Measurements from ENCODE around the gene HBG2. TPM values are rescaled to one million over a fixed set of nuclear protein-coding genes. Genes with fewer than 3 reads are reported as not detected.
A peak's percentile ranks its signal among the peaks of the same experiment; 100 is the strongest.

Gene HBG2
- total and polyA plus RNA-seq, 2 of the 4 experiments (the other 2 are of a cell fraction) = 0.54 TPM; not detected in 1

- TF ChIP-seq SMC3 (IDR thresholded peaks at IDR 0.05; ENCODE audit: low read depth, low read length) = no peak
- no peak for TF ChIP-seq CEBPB (IDR thresholded peaks at IDR 0.05; ENCODE audit: low read depth, low read length)
Measured at GRCh38 chr11:5224538-5225479, 29.8 kb downstream of the HBG2 start (continued).

DNA sequence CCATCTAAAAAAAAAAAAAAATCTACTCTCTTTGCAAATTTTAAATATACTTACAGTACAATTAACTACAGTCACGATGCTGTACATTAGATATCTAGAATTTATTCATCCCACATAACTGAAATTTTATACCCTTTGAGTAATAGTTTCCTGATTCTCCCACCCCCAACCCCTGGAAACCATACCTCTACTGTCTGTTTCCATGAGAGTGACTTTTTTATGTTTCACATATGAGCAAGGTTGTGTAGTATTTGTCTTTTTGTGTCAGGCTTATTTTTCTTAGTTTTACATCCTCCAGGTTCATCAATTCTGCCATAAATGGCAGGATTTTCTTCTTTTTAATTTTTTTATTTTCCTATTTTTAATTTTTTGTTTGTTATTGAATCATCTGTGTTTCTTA is 30.9 kb downstream of the HBG2 start:
- peak; percentile 32 for DNase-seq
- Histone ChIP-seq H3K79me1 (ENCODE audit: low read depth in 1 of 2, low read length in 2 of 2) (no peaks in the 10 kb centered on the region), H3K4me2 (ENCODE audit: low read depth, low read length) (peak overlapping the region; percentile 15; the same call in 1 of the 2 replicates), H4K20me1 (ENCODE audit: insufficient read depth, low read length) (no peaks in the 10 kb centered on the region), H2BK15ac (ENCODE audit: low read depth, low read length) (no peak overlapping the region), H3K4ac (ENCODE audit: low read depth, low read length) (no peak overlapping the region), H3K23ac (ENCODE audit: low read depth, low read length) (no peak overlapping the region), H2AK5ac (ENCODE audit: low read depth, low read length) (no peak overlapping the region), H3K56ac (ENCODE audit: extremely low read depth, insufficient read depth, low read length) (no peak overlapping the region), H2AFZ (replicated peaks; ENCODE audit: low read length, poor library complexity) (no peak overlapping the region), H3K27ac (ENCODE audit: insufficient read depth, low read length) (no peak overlapping the region), H2BK120ac (ENCODE audit: low read depth, low read length) (no peak overlapping the region), H3K4me3 (ENCODE audit: insufficient read depth, low read depth, low read length) (no peak overlapping the region), H4K8ac (ENCODE audit: low read depth in 2 of 2, low read length in 2 of 2) (no peak overlapping the region), H3K18ac (ENCODE audit: low read depth, low read length) (peak overlapping the region; percentile 36; the same call in 1 of the 2 replicates), H3K27me3 (ENCODE audit: control insufficient read depth, insufficient read depth, low read length) (no peaks in the 10 kb centered on the region), H3K4me1 (ENCODE audit: control insufficient read depth, insufficient read depth, low read length) (no peaks in the 10 kb centered on the region), H2BK20ac (ENCODE audit: low read depth, low read length) (no peak overlapping the region), H3K14ac (replicated peaks; ENCODE audit: low read depth, low read length) (no peak overlapping the region), H4K5ac (ENCODE audit: low read depth, low read length) (no peak overlapping the region), H3K9me1 (ENCODE audit: insufficient read depth, low read length) (no peaks in the 10 kb centered on the region), H2BK5ac (ENCODE audit: low read depth, low read length, poor library complexity, severe bottlenecking) (no peak overlapping the region), H2AK9ac (replicated peaks; ENCODE audit: low read depth, low read length, poor library complexity) (no peak overlapping the region), H3K36me3 (ENCODE audit: control insufficient read depth, insufficient read depth, low read length) (no peaks in the 10 kb centered on the region), H3K9me3 (ENCODE audit: control insufficient read depth, insufficient read depth, low read length) (no peaks in the 10 kb centered on the region), H3K9ac (ENCODE audit: low read depth, low read length) (no peak overlapping the region), H4K91ac (ENCODE audit: insufficient read depth, low read depth, low read length) (no peak overlapping the region)
- in situ Hi-C loops (cut with MboI; ENCODE audit: low sequenced_read_pairs) = no loop called here
- dilution Hi-C loops (cut with HindIII; ENCODE audit: low sequenced_read_pairs, unreplicated experiment) = no loop called here
- POLR2A ChIA-PET (ENCODE audit: unreplicated experiment) = no interaction called here
- no peak for ATAC-seq (ENCODE audit: low read depth)
- BruUV-seq (replicated peaks) = no TSS peak
- intact Hi-C loops (cut with micrococcal nuclease) = no loop called here
- no CpG with 5 or more reads among the region's 1 CpG for WGBS, 2 experiments (ENCODE audit: extremely low coverage in 2 of 2, insufficient read length in 1 of 2)
- CTCF ChIA-PET = no interaction called here
- TF ChIP-seq, protein P1, sequence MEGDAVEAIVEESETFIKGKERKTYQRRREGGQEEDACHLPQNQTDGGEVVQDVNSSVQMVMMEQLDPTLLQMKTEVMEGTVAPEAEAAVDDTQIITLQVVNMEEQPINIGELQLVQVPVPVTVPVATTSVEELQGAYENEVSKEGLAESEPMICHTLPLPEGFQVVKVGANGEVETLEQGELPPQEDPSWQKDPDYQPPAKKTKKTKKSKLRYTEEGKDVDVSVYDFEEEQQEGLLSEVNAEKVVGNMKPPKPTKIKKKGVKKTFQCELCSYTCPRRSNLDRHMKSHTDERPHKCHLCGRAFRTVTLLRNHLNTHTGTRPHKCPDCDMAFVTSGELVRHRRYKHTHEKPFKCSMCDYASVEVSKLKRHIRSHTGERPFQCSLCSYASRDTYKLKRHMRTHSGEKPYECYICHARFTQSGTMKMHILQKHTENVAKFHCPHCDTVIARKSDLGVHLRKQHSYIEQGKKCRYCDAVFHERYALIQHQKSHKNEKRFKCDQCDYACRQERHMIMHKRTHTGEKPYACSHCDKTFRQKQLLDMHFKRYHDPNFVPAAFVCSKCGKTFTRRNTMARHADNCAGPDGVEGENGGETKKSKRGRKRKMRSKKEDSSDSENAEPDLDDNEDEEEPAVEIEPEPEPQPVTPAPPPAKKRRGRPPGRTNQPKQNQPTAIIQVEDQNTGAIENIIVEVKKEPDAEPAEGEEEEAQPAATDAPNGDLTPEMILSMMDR (conservative IDR thresholded peaks at IDR 0.05; ENCODE audit: low read depth, low read length) = no peak
- TF ChIP-seq RCOR1 (IDR thresholded peaks at IDR 0.05; ENCODE audit: insufficient replicate concordance, low read length) (no peak), MAFK (IDR thresholded peaks at IDR 0.05; ENCODE audit: low read depth, low read length) (no peak), SMC3 (IDR thresholded peaks at IDR 0.05; ENCODE audit: low read depth, low read length) (no peak), CEBPB (IDR thresholded peaks at IDR 0.05; ENCODE audit: low read depth, low read length) (no peak), BHLHE40 (IDR thresholded peaks at IDR 0.05; ENCODE audit: low read depth, low read length) (no peak), FOS (IDR thresholded peaks at IDR 0.05; ENCODE audit: low read depth, low read length) (no peak), RFX5 (IDR thresholded peaks at IDR 0.05; ENCODE audit: low read depth, low read length) (no peak), NFE2L2 (IDR thresholded peaks at IDR 0.05; ENCODE audit: low read depth, low read length) (no peak), RAD21 (IDR thresholded peaks at IDR 0.05; ENCODE audit: low read length) (no peak), POLR2A (IDR thresholded peaks at IDR 0.05; ENCODE audit: low read depth, low read length) (no peak)
- TF ChIP-seq, protein P2, sequence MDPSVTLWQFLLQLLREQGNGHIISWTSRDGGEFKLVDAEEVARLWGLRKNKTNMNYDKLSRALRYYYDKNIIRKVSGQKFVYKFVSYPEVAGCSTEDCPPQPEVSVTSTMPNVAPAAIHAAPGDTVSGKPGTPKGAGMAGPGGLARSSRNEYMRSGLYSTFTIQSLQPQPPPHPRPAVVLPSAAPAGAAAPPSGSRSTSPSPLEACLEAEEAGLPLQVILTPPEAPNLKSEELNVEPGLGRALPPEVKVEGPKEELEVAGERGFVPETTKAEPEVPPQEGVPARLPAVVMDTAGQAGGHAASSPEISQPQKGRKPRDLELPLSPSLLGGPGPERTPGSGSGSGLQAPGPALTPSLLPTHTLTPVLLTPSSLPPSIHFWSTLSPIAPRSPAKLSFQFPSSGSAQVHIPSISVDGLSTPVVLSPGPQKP (IDR thresholded peaks at IDR 0.05; ENCODE audit: borderline replicate concordance, low read depth, low read length) = no peak

Data from IMR-90 (cell line).